ENCODE measurements around the gene KLF2. TPM values are rescaled to one million over a fixed set of nuclear protein-coding genes. Genes with fewer than 3 reads are reported as not detected.
"Not testable (repeated sequence)": the region's sequence is repeated elsewhere in the genome, so short reads cannot be mapped to it uniquely, and the experiment has no call there.

KLF2 gene
- polyA plus RNA-seq, 12 donors, result 22.7 to 125 (median 49.4) TPM; not detected in 1

DNA sequence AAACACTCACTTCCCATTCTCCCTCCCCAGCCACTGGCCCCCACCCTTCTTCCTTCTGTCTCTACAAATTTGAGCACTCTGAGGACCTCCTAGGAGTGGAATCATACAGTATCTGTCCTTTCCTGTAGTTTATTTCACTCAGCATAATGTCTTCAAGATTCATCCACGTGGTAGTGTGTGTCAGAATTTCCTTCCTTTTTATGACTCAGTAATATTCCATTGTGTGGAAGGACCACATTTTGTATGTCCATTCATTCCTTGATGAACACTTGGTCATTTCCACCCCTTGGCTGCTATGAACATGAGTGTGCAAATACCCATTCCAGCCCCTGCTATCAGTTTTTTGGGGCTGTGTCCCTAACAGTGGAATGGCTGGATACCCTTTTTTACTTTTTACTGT is 9.8 kb downstream of the KLF2 start:
- no peak for DNase-seq

DNA sequence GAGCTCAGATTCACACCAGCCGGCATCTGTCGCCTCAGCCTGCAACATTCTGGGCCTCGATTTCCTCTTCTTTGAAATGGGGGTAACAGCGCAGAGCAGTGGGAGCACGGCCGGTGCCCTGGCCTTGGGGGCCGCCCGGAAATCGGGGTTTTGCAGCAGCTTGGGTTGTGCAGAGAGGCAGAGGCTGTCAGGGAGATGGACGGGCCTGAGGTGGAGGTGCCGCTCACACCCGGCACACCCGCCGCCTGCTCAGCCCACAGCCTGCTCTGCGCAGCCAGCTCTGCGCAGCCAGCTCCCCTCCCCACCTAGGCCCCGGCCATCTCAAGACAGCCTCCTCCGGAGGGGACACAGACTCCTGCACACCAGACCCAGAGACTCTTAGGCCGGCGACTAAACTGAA is 10.6 kb downstream of the KLF2 start:
- no peak for DNase-seq

DNA sequence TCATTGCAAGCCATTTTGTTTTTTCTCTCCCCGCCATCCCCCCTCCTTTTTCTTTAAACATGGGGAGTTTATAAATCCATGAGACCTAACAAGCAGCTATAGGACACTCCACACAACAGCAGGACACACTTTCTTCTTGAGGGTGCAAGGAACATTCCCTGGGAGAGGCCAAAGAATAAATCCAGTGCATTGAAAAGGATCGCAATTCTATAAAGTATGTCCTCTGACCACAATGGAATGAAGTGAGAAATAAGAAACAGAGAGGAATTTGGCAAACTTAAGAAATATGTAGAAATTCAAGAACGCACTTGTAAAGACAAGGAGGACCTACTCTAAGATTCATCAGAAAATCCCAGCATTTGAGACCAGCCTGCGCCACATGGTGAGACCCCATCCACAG is 11.9 kb downstream of the KLF2 start:
- DNase-seq, result no peak

DNA sequence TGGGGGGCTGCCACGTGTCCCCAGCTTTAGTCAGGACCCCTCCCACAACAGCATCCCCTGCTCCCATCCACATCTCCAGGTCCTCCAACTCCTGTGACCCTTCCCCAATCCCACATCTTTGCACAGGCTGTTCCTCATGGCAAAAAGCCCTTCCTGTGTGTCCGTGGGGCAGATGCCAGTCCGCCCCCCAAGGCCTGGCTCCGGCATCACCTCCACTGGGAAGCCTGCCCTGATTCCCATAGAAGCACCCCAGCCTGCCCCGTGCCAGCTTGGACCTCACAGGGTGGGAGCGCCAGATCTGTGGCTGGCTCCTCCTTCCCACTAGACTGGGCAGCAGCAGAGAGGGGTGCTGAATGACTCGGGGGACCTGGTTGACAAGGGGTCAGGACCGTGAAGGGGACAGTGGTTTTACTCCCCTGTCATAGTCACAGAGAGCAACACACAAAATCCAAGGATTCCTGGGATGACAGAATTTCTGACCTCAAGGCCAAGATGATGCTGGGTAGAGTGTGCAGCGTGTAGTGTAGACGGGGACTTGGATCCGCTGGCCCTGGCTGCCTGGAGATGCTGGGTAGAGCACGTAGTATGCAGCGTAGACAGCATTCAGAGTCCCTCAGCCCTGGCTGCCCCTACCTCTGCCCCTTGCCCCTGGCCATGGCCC is 13.3 kb downstream of the KLF2 start:
- DNase-seq, result no peak

DNA sequence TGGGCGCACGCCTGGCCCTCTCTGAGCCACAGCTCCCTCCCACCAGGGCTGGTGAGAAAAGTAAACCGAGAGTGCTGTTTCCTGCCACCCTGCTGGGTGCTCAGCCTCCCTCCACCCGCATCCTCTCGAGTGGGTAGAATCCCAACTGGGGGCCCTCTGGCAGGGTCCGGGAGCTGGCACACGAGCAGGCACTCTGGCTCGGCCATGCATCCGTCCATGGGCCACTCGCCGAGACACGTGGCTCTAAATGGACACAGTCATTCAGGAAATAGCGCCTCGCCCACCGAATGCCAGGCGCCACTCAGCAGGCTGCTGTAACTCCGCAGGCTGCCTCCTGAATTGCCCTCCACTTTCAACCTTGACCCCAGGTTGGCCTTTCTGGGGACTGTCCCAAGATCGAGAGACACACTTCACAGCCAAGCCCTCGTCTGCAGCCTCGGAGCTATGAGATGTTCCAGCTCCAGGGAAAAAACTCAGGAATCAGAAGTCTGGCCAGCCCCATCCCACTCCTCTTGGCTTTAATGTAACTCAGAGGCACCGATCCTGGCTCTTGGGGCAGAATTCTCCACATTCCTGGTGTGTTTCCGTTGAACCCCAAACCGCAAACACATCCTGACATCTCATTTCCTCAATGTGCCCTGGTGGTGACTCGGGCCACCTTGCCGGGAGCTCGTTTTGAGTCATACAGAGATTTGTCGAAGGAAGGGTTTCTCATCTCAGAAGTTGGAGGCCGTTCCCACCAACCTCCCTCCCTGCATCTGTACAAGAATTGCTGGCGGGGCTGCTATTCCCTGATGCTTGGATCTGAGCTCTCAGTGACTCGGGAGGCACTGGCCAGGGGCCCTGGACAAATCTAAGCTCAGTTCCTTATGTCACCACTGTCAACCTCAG is 14.1 kb downstream of the KLF2 start:
- no peak for DNase-seq

DNA sequence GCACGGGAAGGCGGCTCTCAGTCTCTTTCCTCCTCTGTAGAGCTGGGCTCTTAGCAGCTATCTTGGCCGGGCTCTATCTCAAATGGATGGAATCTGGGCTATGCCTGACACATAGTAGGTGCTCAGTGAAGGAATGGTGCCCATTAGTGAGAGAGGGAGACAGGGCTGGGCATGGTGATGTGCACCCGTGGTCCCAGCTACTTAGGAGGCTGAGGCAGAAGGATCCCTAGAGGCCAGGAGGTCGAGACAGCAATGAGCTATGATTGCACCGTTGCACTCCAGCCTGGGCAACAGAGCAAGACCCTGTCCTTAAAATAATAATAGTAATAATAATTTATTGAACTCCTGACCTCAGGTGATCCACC is 14.7 kb downstream of the KLF2 start:
- DNase-seq, result no peak

DNA sequence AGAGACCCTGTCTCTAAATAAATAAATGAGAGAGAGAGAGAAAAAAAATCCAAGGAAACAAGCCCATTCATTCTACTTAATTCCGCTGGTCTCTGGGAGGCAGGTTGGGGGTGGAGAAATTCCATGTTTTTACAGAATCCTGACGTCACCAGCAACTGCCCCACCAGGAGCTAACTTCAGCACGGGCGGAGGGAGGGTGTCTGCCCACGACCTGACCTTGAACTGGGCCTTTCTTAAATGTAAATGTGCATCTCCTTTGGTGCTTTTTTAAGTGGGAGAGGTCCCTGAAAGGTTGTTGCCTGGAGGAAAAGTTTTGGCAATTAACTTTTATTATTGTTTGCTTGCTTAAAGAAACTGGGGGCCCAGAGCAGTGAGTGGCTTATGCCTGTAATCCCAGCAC is 15.5 kb downstream of the KLF2 start:
- no peak for DNase-seq

DNA sequence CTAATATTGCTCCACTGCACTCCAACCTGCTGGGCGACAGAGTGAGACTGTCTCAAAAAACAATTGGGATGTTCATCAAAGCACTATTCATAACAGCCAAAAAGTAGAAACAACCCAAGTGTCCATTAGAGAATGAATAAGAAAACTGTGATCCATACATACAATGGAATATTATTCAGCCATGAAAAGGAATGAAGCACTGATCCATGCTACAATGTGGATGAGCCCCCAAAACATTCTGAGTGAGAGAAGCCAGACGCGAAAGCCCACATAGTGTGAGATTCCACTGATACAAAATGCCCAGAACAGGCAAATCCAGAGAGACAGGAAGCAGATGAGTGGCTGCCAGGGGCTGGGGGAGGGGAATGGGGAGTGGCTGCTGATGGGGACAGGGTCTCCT is 16.0 kb downstream of the KLF2 start:
- DNase-seq, result no peak

DNA sequence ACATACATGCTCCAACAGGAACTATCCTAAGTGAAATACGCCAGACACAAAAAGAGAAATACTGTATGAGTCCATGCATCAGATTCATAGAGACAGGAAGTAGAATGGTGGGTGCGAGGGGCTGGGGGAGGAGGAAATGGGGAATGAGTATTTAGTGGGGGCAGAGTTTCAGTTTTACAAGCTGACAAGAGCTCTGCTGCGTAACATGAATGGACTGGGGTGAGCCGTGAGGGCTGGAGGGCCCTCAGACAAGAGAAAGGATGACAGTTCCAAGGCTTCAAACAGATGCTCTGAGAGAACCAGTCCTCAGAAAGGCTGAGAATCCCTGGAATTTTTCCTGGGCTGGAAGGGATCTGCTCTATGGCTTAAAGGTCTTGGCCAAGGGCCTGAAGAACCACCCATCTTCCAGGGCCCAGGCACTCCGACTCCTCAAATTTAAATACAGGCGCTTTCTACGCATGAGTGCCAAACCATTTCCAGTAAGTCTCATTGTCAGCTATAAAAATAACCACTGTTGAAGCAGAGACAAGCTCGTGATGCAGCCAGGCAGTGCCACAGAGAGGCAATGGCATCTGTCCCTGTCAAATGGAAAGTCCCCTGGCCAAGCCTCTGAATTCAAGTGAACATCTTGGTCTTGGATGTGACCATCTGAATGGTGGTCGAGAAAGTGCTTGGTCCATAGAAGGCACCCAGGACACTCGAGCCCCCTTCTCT is 17.5 kb downstream of the KLF2 start:
- DNase-seq, result peak; percentile 72

DNA sequence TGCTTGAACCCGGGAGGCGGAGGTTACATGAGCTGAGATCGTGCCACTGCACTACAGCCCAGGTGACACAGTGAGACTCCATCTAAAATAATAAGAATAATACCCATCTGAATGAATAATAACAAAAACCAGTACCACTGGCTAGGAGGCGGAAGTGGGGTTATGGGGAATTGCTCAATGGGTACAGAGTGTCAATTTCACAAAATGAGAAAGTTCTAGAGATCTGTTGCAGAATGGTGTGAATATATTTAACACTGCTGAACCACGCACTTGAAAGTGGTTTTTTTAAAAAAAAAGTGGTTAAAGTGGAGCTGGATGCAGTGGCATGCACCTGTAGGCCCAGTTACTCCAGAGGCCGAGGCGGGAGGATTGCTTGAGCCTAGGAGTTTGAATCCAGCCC is 18.5 kb downstream of the KLF2 start:
- no peak for DNase-seq

DNA sequence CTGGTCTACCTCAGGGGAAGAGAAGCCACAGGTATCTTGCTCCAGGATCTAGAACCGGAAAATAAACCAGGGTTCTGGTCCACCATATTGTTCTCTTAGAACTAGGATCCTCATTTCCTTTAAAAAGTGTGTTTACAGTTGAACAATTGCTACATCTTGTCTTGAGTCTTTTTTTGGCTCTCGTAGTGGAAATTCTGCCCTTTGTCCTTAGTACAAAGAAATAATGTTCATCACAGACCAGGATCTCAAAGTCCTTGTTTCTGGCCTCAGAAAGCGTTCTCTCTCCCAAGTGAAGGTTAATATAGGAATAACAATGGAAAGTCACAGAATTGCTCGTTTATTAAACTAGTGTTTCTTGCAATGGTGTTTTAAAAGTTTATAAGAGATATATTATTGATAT is 20.8 kb downstream of the KLF2 start:
- no peak for DNase-seq

DNA sequence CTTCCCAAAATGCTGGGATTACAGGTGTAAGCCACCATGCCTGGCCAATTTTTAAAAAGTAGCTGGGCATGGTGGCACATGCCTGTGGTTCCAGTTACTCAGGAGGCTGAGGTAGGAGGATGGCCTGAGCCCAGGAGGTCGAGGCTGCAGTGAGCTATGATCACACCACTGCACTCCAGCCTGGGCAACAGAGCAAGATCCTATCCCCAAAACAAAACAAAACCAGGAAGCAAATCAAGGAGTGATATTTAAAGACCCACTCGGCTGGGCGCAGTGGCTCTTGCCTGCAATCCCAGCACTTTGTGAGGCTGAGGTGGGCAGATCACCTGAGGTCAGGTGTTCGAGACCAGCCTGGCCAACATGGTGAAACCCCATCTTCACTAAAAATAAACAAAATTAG is 22.5 kb downstream of the KLF2 start:
- DNase-seq, result not testable (repeated sequence)

DNA sequence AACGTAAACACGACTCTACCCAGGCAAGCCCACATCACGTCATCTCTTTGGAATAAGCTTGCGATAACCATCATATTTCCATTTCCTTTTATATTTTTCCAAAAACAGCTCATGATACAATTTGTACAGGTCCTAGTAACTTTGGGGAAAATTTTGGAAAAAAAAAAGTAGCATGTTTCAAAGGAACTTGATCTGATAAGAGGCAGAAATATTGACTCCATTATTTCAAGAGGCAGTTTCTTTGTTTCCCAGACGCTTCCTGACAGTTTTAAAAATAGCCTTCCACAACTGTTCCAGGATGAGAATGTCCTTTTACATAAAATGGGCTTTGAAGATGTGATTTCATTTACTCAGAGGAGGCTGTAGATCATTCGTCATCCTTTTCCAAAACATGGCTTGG is 23.1 kb downstream of the KLF2 start:
- DNase-seq, result no peak

DNA sequence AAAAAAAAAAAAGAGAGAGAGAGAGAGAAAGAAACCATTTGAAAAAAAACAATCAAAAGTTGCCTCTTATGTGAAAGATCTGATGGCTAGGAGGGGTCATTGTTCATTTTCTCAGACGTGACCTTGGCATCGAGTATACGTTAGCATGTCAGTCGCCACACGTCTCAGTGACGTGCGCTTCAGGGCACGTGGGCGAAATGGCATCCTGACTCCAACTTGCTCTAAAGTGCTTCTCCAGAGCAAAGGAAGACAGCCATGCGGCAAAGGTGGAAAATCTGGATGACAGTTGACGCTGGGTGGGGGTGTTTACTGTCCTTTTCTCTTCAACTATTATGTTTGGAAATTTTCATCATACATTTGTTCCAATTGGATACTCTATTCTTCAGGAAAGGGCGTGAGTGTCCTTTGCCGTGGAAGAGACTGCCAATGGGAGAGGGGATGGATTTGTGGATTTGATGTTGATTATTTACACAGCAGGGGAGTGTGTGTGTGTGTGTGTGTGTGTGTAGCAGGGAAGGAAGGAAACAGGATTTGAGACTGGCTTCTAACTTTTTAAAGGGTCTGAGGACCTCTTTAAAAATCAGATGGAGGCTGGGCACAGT is 25.0 kb downstream of the KLF2 start:
- no peak for DNase-seq

DNA sequence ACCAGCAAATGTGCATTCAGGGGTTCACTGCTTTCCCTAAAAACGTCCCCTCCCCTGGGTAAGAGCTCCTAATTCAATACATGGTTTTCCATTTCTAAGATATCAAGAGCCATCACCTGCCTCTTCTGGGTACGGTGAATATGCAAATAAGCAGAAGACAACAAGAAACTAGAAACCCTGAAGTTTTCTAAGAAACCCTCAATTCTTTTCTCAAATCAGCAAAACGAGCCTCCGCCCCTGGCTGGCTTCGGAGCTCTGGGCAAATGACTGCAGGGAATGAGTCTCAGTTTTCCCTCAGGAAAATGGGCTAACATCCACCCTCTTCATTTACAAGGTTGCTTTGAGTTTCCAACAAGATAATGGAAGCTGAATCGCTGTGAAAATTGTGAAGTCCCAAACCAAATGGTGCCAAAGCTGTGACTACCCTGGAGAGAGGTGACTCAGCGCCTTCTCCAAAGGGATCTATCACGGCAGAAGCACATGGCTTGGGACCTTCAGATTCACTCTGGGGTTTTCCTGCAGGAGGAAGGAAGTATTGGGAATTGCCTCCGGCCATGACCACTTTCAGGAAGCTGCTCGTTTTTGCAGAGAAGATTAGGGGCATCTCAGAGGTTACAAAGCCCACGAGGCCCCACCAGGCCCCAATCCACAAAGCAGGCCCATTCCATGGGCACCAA is 26.6 kb downstream of the KLF2 start:
- no peak for DNase-seq

DNA sequence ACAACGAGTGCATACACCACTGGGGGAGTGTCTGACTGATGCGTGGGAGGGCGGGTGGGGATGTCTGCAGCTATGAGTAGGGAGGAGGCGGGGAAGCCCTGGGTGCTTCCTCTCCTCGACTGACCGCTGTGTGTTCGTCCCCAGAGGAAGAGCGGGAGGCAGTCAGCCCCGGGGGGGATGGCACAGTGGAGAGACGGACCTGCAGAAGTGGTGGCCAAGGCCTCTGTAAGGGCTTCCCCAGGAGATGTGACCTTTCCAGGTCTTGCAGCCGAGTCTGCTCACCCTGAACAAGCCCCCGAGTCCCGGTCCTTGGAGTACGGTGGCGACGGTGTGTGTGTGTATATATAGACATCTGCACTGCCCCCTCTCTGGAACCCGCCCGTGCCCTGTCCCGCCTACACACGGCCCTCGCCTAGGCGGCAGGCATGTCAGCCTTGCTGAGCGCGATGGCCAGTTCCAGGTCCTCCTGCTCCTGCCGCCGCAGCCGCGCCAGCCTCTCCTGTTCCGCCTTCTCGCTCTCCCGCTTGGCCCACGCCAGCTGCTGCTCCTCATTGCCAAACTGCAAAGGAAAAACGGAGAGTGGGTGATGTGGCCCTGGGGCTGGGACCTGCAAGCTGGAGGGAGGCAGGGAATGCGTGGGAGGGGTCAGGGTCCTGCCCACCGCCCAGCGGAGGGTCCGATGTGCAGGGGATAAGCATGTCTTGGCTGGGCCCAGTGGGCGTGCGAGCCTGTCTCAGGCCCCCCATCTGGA is 30.8 kb downstream of the KLF2 start:
- no peak for DNase-seq

DNA sequence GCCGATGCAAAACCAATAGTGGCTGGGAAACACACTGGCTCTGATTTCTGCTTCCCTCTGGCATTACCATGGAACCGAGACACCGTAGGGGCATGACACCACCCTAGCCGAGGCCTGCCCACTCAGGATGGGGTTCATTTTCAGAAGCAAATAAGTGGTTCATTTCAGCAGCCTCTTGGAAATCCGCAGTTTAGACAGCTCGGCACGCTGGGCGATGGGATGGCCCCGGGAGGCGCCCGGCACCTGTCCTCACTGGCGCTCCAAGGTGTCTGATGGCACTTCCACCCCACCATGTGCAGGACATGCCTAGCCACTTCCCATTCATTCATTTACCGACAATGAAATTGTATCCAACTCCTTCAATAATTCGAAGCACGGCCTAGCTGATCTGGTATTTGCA is 33.8 kb downstream of the KLF2 start:
- no peak for DNase-seq

DNA sequence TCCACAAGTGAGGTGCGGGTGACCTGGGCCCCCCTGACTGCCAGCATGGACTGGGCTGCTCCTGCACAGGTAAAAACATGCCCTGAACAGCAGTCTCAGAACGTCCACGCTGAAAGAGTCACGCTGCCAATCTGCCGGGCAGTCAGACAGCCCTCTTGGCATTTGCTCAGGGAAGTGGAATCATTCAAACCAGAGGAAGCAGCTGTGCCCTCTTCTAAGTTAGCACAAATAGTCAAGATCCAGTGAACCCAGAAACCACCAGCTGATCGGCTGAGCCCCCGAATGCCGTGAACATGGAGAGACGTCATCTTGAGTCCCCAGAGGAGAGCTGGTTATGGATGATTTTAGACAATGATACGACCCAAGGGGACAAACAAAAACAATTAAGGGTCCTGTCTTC is 34.4 kb downstream of the KLF2 start:
- no peak for DNase-seq

DNA sequence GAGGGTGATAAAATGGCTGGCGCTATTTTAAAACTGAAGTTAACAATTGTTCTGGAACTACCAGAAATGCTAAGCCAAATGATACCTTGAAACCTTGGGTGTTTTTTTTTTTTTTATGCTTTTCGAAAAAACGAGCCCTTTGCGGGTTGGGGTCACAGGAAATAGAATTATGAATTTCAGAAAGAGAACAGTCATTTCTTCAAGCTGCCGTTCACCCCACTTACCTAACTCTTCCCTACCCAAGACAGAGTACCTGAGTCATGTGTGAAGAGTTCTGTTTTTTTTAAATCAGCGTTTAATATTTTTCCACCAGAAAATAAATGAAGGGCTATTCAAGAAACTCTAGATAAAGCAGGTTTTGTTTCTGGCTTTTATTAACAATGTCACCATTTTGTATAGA is 35.3 kb downstream of the KLF2 start:
- DNase-seq, result no peak

DNA sequence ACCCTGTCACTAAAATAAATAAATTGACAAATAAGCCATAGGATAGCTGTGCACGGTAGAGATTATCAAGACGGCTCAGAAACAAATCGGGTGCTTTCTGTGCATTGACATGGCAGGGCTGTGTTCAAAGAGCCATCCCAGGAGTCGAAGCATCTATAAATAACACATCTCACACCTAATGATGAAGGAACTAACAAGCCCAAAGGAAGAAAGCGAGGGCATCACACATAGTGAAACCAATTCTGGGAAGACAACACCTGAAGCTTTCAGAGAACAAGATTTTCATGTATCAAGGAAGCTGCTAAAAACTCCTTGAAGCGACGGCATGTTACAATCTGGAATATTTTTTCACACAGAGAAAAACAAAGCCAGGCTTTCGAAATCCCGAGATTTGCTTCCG is 36.1 kb downstream of the KLF2 start:
- no peak for DNase-seq

DNA sequence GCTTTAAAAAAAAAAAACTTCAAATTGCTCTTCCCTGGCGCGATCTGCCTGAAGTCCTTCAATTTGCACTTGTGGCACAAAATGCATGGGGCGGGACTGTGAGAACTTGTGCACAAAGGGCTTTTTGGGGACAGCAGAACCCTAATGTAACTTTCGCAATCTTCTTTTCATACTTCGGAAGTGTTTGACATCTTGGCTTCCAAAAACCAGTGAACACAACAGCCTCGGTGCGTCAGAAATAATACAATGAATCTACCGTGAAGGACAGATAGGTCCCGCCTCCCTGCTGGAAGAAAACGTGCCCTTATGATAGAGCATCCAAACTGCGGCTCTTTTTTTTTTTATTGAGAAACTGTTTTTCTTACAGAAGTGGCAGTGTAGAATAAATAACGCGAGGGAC is 36.6 kb downstream of the KLF2 start:
- no peak for DNase-seq

Data from muscle of arm (tissue), 12 donors.